GM21360 (cell line): ENCODE measurements around the gene AGAP1.

Experiments used
- ATAC-seq: cut with Tn5 transposase; IDR thresholded peaks from one replicate; pipeline ENCODE4 v1.9.1; 2021; ENCODE audit warnings: mild to moderate bottlenecking, moderate library complexity; ENCODE audit not compliant: unreplicated experiment

AGAP1 gene

DNA sequence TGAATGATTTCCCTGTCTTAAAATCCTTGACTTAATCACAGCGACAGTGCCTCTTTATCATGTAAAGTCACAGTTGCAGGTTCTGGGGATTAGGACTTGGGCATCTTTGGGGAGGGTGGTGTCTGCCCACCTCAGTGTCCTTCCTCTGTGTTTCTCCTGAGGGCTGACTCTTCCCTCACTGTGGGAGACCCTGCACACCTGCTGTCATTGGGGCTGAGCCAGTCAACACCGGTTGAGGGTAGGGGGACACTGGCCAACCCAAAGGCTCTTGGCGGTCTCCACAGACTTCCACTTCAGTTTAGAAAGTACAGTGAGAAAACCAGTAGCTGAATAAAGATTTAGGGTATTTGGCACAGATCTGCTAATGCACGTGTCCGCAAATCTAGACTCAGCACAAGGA, 36.9 kb downstream of the AGAP1 start:
- no peak for ATAC-seq

GRCh38 chr2:235532307-235532706, 38.5 kb downstream of the AGAP1 start:
- no peak for ATAC-seq

- no peak for ATAC-seq
Observed at GRCh38 chr2:235533198-235533597, 39.4 kb downstream of the AGAP1 start.

DNA sequence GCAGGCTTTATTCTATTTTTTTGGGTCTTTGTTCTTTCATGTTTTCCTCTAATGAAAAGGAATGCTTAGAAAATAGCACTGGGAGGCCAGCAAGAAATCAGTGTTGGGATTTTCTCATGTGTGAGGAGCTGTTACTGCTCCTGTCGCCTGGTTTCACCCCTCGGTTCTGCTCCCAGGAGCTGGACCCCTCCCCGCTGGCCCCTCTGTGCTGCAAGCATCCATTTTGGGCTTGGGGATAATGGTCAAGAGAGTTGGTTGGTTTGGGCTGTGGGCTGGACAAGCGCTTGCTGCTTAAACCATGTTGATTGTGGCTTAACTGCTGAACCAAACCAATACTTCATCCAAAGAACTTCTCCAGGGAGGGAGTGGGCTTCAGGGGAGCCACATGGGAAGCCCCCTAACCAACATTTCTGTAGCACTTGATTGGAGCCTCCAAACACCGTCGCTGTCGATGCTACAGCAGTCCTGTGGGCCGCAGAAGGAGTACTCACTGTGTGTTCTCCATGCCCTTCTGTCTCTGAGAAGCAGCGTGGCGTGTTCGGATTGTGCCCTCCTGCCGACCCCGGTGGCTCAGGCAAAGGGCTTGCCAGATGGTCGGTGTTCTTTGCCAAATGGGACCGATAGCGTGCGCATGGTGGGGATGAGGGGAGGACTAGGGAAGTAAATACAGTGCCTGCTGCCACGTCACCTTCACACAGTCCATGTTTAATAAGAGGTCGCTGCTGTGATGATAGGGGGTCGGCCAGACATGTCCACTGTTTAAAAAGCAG, 40.0 kb downstream of the AGAP1 start:
- ATAC-seq, result no peak

DNA sequence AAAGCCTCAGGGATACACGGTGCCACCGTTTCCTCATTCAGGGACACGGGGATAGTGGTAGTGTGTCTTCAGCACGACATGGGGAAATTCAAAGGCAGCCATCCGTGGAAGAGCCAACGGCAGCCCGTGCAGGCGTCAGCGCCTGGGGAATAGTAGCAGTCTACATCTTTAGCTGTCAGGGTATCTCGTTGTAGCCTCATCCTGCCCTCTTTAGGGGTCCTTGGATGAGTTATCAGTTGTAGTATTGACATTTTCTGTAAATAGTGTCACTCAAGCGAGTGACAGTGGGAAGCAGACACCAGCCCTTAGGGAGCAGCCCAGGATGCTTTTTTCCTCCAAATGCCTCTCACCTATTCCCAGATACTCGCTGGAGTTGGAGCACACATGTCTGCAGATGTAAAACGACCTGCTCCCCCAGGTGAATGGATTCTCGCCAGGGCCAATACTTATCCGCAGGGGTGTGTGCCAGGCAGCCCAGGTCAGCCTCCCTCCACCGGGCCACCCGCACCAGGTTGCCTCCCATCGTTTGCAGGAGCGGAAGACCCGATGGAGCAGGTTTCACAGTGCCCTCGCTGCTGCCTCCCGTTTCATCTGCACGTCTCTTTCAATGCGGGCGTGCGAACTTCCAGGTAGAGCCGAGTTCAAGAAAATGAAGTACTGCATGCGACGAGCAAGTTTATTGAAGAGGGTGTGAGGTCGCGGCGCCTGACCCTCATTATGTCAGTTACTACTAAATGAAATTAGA, 41.0 kb downstream of the AGAP1 start:
- no peak for ATAC-seq

GRCh38 chr2:235535423-235536130, 41.7 kb downstream of the AGAP1 start:
- no peak for ATAC-seq

GRCh38 chr2:235536711-235537110, 42.9 kb downstream of the AGAP1 start:
- ATAC-seq, result no peak

- ATAC-seq, result no peak
Observed at GRCh38 chr2:235537186-235537585, 43.3 kb downstream of the AGAP1 start.

- no peak for ATAC-seq
Observed at GRCh38 chr2:235537587-235537986, 43.7 kb downstream of the AGAP1 start.

GRCh38 chr2:235538144-235538639, 44.3 kb downstream of the AGAP1 start:
- no peak for ATAC-seq

DNA sequence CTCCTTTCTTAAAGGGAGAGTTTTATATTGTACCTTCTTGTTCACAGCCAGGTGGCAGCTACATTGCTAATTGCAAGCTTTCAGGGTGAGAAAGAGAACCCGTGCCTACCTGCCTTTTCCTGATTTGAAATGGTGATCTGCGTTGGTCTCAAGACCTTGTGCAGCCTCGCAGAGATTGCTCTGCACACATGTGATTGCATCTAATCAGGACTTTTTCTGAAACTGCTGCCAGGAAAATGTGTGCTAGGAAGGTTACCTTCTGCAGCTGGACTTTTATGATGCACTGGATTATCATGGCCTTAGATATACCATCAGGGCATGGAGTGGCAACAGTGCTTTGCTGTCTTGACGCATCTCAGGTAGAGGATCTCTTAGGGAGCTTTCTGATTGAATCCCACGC, 45.1 kb downstream of the AGAP1 start:
- no peak for ATAC-seq

DNA sequence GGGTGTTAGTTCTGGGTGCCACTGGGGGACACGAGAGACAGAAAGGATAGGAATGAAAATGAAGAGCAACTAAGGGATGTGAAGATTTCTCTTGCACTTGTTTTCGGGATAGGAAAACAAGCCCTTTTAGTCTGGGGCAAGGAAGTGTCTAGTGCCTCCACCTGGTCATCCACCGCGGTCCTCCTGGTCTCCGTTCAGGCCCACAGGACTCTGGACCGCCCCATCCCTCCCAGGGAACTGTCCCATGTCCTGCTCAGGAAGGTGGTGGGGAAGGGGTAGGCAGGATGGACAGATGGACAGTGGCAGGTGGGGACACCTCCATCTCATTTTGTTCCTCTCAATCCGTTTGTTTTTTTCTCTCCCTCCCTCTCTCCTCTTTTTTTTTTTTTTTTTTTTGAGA, 45.9 kb downstream of the AGAP1 start:
- ATAC-seq, result no peak

DNA sequence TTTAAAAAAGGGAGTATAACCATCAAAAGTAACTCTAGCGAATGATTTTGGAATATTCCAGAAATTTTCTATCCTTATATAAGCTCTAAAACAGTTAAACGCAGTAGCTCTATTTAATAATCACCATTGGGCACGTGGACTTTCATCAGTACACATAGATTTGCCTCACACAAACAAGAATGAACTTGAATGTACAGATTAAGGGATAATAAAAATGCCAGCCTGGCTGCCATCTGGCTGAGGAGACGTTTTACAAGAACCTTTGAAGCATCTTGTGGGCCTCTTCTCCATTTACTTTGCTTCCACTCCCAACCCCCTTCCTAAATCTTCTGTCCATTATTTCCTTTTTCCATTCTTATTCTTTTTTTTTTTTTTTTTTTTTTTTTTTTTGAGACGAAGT, 47.2 kb downstream of the AGAP1 start:
- ATAC-seq, result no peak

- ATAC-seq, result no peak
Observed at GRCh38 chr2:235541838-235542549, 48.2 kb downstream of the AGAP1 start.

- ATAC-seq, result no peak
Observed at GRCh38 chr2:235542733-235543127, 48.9 kb downstream of the AGAP1 start.

- no peak for ATAC-seq
Observed at GRCh38 chr2:235543128-235543750, 49.4 kb downstream of the AGAP1 start.

- ATAC-seq, result no peak
Observed at GRCh38 chr2:235543851-235544688, 50.2 kb downstream of the AGAP1 start.

DNA sequence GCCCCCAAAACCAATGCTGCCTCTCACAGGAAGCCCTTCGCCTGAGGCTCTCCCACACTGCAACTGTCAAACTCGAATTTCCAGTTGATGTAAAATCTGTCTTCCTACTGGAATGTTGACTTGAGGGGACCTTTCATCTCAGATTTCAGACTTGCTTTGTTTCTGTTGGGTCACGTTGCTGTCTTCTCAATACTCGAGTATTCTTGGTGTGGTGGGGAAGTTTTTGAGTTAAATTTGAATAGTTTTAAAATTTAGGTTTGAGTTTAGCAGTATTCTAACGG, 50.8 kb downstream of the AGAP1 start:
- ATAC-seq, result no peak

- ATAC-seq, result no peak
Observed at GRCh38 chr2:235545339-235546150, 51.7 kb downstream of the AGAP1 start.
